ENCODE data around the gene SLC4A3.
"Not testable (repeated sequence)": the region's sequence is repeated elsewhere in the genome, so short reads cannot be mapped to it uniquely, and the experiment has no call there.

The SLC4A3 gene

GRCh38 chr2:219679041-219679440 lies 51.6 kb downstream of the SLC4A3 start:
- DNase-seq (ENCODE audit: low spot score), result no peak

- no peak for DNase-seq (ENCODE audit: low spot score)
Measured at GRCh38 chr2:219679571-219679970, 52.1 kb downstream of the SLC4A3 start.

- DNase-seq (ENCODE audit: low spot score), result no peak
Measured at GRCh38 chr2:219680958-219681693, 53.7 kb downstream of the SLC4A3 start.

- no peak for DNase-seq (ENCODE audit: low spot score)
Measured at GRCh38 chr2:219681694-219682300, 54.4 kb downstream of the SLC4A3 start.

- not testable (repeated sequence) for DNase-seq (ENCODE audit: low spot score)
Measured at GRCh38 chr2:219683474-219683873, 56.0 kb downstream of the SLC4A3 start.

- DNase-seq (ENCODE audit: low spot score), result peak; percentile 42
Measured at GRCh38 chr2:219684721-219685689, 57.6 kb downstream of the SLC4A3 start.

- DNase-seq (ENCODE audit: low spot score), result no peak
Measured at GRCh38 chr2:219687272-219687671, 59.8 kb downstream of the SLC4A3 start.

GRCh38 chr2:219687882-219688559 lies 60.6 kb downstream of the SLC4A3 start:
- no peak for DNase-seq (ENCODE audit: low spot score)

- DNase-seq (ENCODE audit: low spot score), result no peak
Measured at GRCh38 chr2:219688560-219689445, 61.4 kb downstream of the SLC4A3 start.

GRCh38 chr2:219689676-219690628 lies 62.5 kb downstream of the SLC4A3 start:
- peak; percentile 67 for DNase-seq (ENCODE audit: low spot score)

- DNase-seq (ENCODE audit: low spot score), result no peak
Measured at GRCh38 chr2:219691571-219691970, 64.1 kb downstream of the SLC4A3 start.
